ENCODE results near the gene QPRT. TPM values are rescaled to one million over a fixed set of nuclear protein-coding genes. Genes with fewer than 3 reads are reported as not detected.
"Not testable (repeated sequence)": the region's sequence is repeated elsewhere in the genome, so short reads cannot be mapped to it uniquely, and the experiment has no call there.

The QPRT gene
- total RNA-seq, 1 experiment from 2014 or later, result 27.9 TPM

DNA sequence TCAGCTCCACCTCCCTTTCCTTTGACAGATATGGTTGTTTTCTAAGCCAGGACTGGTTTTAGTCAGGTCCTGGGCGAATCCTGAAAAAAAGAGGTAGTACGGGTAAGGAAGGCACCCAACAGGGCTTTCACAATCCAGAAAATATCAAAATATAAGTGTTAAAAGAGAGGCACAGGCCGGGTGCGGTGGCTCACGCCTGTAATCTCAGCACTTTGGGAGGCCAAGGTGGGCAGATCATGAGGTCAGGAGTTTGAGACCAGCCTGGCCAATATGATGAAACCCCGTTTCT is 11.7 kb upstream of the QPRT start:
- H3K4me3 ChIP-seq (ENCODE audit: low read depth in 2 of 2, low read length in 2 of 2); H3K27ac ChIP-seq (ENCODE audit: low read length); H3K4me1 ChIP-seq (ENCODE audit: control insufficient read depth, insufficient read depth, low read length); BruUV-seq (replicated peaks); H3K36me3 ChIP-seq (ENCODE audit: control insufficient read depth, insufficient read depth, low read length); intact Hi-C loops (cut with micrococcal nuclease; ENCODE audit: unreplicated experiment); H3K9me3 ChIP-seq (ENCODE audit: control insufficient read depth, insufficient read depth, low read depth, low read length); DNase-seq (ENCODE audit: low read depth, low spot score); ATAC-seq; POLR2A ChIA-PET; in situ Hi-C loops (cut with HindIII; ENCODE audit: low pct_unique_long_range_greater_than_20kb, low sequenced_read_pairs); H3K27me3 ChIP-seq (ENCODE audit: control insufficient read depth, insufficient read depth, low read length): not testable (repeated sequence)
- CTCF ChIA-PET, result interaction anchor here (0.6 kb wide), 1 partner anchor 12 kb away, joined by 6 read pairs; no protein-coding TSS in a partner anchor

DNA sequence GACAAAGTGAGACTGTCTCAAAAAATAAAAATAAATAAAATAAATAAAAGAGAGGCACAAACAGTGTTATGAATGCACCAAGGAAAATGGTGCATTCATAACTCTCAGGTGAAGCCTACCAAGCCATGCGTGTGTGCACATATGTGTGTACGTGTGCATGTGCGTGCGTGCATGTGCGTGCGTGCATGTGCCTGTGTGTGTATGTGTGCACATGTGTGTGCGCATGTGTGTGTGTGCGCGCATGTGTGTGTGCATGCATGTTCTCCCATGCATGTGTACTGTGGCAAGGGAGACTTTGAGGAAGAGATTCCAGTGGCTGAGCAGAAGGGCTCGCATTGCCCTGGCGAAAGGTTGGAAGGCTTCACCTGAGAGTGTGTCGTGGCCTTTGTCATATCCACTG is 11.2 kb upstream of the QPRT start:
- Histone ChIP-seq H3K27ac (ENCODE audit: low read length) (no peak overlapping the region), H3K9me3 (ENCODE audit: control insufficient read depth, insufficient read depth, low read depth, low read length) (no peaks in the 10 kb centered on the region), H3K4me1 (ENCODE audit: control insufficient read depth, insufficient read depth, low read length) (peaks cover 2% of the 10 kb centered on the region; the same call in 1 of the 2 replicates), H3K36me3 (ENCODE audit: control insufficient read depth, insufficient read depth, low read length) (no peaks in the 10 kb centered on the region), H3K4me3 (ENCODE audit: low read depth in 2 of 2, low read length in 2 of 2) (no peak overlapping the region), H3K27me3 (ENCODE audit: control insufficient read depth, insufficient read depth, low read length) (no peaks in the 10 kb centered on the region)
- in situ Hi-C loops (cut with HindIII; ENCODE audit: low pct_unique_long_range_greater_than_20kb, low sequenced_read_pairs), result no loop called here
- no TSS peak for BruUV-seq (replicated peaks)
- POLR2A ChIA-PET, result no interaction called here
- TF ChIP-seq CTCF (IDR thresholded peaks at IDR 0.05) (no peak), POLR2AphosphoS5 (IDR thresholded peaks at IDR 0.05; ENCODE audit: low read depth, low read length) (no peak)
- ATAC-seq (no peak), DNase-seq (ENCODE audit: low read depth, low spot score) (no peak)
- intact Hi-C loops (cut with micrococcal nuclease; ENCODE audit: unreplicated experiment), result no loop called here
- CTCF ChIA-PET, result no interaction called here

- H3K27me3 ChIP-seq (ENCODE audit: control insufficient read depth, insufficient read depth, low read length), result no peaks in the 10 kb centered on the region
- ATAC-seq (no peak), DNase-seq (ENCODE audit: low read depth, low spot score) (no peak)
- H3K9me3 ChIP-seq (ENCODE audit: control insufficient read depth, insufficient read depth, low read depth, low read length), result no peaks in the 10 kb centered on the region
- ChIA-PET POLR2A (no interaction called here), CTCF (no interaction called here)
- no peaks in the 10 kb centered on the region for H3K36me3 ChIP-seq (ENCODE audit: control insufficient read depth, insufficient read depth, low read length)
- no peak for TF ChIP-seq TCF7L2 (IDR thresholded peaks at IDR 0.05; ENCODE audit: low read depth, low read length)
- TF ChIP-seq, protein P1, sequence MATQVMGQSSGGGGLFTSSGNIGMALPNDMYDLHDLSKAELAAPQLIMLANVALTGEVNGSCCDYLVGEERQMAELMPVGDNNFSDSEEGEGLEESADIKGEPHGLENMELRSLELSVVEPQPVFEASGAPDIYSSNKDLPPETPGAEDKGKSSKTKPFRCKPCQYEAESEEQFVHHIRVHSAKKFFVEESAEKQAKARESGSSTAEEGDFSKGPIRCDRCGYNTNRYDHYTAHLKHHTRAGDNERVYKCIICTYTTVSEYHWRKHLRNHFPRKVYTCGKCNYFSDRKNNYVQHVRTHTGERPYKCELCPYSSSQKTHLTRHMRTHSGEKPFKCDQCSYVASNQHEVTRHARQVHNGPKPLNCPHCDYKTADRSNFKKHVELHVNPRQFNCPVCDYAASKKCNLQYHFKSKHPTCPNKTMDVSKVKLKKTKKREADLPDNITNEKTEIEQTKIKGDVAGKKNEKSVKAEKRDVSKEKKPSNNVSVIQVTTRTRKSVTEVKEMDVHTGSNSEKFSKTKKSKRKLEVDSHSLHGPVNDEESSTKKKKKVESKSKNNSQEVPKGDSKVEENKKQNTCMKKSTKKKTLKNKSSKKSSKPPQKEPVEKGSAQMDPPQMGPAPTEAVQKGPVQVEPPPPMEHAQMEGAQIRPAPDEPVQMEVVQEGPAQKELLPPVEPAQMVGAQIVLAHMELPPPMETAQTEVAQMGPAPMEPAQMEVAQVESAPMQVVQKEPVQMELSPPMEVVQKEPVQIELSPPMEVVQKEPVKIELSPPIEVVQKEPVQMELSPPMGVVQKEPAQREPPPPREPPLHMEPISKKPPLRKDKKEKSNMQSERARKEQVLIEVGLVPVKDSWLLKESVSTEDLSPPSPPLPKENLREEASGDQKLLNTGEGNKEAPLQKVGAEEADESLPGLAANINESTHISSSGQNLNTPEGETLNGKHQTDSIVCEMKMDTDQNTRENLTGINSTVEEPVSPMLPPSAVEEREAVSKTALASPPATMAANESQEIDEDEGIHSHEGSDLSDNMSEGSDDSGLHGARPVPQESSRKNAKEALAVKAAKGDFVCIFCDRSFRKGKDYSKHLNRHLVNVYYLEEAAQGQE (IDR thresholded peaks at IDR 0.05; ENCODE audit: insufficient read depth in 1 of 2, low read depth in 2 of 2, low read length in 1 of 2), result no peak
- TF ChIP-seq SIN3A (IDR thresholded peaks at IDR 0.05; ENCODE audit: borderline replicate concordance, insufficient read depth, low read depth, low read length), result no peak
- TF ChIP-seq CTCF (IDR thresholded peaks at IDR 0.05), result no peak
- TF ChIP-seq POLR2AphosphoS5 (IDR thresholded peaks at IDR 0.05; ENCODE audit: low read depth, low read length), result no peak
- H3K4me1 ChIP-seq (ENCODE audit: control insufficient read depth, insufficient read depth, low read length), result peaks cover 2% of the 10 kb centered on the region; the same call in 1 of the 2 replicates
- no peak overlapping the region for H3K4me3 ChIP-seq (ENCODE audit: low read depth in 2 of 2, low read length in 2 of 2)
- intact Hi-C loops (cut with micrococcal nuclease; ENCODE audit: unreplicated experiment) (no loop called here), in situ Hi-C loops (cut with HindIII; ENCODE audit: low pct_unique_long_range_greater_than_20kb, low sequenced_read_pairs) (no loop called here)
- no TSS peak for BruUV-seq (replicated peaks)
- H3K27ac ChIP-seq (ENCODE audit: low read length), result no peak overlapping the region
Observed at GRCh38 chr16:29668267-29668666, 10.7 kb upstream of the QPRT start.
